GM19035 (cell line): ENCODE measurements around the gene COL13A1.

Experiments
- ATAC-seq: cut with Tn5 transposase; IDR thresholded peaks from one replicate; pipeline ENCODE4 v1.9.1; 2021; ENCODE audit not compliant: unreplicated experiment

The COL13A1 gene

DNA sequence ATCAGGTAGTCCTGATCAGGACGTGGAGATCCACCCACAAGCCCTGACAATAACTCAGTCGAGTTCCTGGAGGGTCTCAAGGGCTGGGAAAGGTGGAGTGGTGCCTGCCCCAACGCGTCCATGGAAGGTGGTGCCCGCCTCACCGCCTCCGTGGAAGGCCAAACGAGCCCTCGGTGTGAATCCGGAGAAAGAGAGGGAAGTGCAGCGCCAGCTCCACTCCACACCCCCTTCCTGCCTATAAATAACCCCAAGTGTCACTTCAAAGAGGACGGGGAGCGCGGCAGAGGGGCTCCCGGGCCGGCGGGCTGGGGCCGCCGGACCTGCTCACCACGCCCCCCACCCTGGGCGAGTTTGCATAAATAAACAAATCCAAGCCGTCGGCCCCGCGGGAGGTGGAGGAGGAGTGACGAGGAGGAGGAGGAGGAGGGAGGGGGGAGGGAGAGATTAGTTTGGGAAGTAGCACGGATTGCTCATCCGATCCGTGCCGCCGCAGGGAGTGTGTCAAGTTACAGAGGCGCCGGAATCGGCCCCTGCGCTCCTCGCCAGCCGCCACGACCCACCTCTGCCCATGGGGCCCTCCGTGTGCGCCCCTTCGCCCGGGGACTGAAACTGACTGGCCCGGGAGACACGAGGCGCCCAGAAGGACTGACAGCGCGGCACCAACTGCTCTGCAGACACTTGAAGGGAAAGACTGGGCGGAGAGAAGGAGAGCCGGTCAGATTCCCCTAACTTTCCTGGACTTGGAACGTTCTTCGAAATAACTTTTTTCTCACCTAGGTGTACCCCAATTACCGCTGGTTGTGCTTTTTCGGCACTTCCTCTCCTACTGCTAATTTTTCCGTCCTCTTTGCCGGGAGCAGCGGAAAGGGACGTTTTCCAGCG lies at the start of gene COL13A1:
TSS of gene COL13A1 (plus strand) at position 473 of the 882 bp plus-strand sequence. CDS start 518 bp downstream, outside the sequence.
- ATAC-seq = no peak

DNA sequence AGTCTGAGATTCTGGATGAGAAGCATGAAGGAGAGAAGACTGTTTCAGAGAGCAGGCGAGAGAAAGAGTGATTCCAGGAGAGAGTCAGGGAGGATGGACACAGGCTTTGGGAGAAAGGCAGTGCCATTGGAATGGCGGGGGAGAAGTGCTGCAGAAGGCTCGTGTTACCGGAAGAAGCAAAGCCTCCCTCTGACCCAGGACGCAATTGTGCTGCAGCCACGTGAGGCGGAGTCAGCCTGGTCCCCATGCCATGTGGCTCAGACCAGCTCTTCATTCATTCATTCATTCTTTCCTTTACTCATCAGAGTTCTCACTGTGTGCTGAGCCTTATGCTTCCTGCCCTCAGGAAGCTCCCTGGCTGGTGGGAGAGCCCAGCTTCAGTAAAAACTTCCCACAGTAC lies 49.2 kb upstream of the COL13A1 start:
- no peak for ATAC-seq

- ATAC-seq = no peak
These were observed 45.4 kb upstream of the COL13A1 start for GRCh38 chr10:69756279-69756678.

GRCh38 chr10:69757206-69757552 lies 44.5 kb upstream of the COL13A1 start:
- no peak for ATAC-seq

GRCh38 chr10:69757553-69758309 lies 44.0 kb upstream of the COL13A1 start:
- no peak for ATAC-seq

GRCh38 chr10:69758310-69758728 lies 43.4 kb upstream of the COL13A1 start:
- no peak for ATAC-seq

DNA sequence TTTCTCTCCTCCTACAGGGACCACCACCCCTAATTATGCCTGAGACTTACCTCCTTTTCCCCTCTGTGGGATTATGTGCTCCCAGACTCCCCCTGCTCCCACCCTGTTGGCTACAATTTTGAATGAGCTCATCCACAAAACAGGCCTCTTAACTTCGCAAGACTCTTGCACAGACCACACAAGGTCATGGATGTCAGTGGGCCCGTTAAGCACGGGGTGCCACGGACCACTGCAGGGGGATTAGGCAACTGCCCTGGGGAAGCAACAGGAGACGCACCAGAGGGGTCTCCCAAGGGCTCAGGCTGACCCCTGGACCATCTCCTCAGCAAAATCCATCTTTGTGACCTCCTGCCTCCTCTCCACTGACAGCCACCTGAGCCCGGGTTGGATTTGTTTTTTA lies 42.1 kb upstream of the COL13A1 start:
- no peak for ATAC-seq

DNA sequence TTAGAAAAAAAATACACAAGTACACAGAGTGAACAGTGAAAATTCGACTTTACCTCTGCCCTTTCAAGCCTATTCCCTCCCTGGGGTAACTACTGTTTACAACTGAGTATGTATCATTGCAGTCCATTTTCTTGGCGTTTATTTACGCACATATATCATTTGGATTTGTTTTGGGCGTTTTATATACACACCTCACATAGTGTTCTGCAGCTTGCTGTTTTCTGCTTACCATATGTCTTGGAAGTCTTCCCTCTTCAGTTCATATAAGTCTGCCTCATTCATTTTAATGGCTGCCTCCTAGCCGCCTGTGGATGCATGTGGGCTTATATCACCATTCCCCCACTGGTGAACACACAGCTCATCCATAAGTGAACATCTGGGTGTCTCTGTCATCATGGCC lies 41.6 kb upstream of the COL13A1 start:
- ATAC-seq = no peak

GRCh38 chr10:69761320-69761719 lies 40.4 kb upstream of the COL13A1 start:
- ATAC-seq = no peak

DNA sequence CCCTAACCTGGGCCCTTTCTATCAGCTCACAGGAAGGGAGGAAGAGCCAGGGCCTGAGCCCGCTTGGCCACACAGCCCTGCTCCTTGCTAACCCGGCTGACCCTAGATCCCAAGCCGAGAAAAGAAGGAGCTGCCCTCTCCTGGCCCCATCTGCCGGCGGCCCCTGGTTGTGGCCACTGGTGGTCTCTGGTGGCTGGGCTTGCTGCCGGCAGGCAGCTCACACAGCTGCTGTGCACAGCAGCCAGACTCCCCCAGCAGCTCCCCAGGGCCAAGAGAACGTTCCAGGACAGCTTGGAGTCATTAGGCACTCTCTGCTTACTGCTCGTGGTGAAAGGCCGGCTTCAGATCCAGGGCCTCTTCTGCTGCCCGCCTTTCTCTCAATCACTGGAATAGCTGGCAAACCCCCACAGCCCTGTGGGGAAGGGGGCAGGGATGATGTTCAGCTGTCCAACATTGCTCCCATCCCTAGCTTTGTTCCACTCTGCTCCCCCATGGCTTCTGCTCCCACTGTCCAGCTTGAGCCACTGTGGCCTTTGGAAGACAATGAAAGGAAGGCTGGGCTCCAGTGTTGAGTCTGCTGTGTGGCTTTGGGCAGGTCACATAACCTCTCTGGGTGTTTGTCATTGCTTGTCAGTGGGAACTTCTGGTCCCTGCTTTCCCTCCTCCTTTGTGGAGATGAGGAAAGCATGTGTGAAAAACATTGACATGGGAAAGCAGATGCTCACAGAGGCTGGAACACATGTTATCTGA lies 35.4 kb upstream of the COL13A1 start:
- no peak for ATAC-seq

GRCh38 chr10:69767793-69768192 lies 33.9 kb upstream of the COL13A1 start:
- ATAC-seq = no peak

GRCh38 chr10:69768386-69768785 lies 33.3 kb upstream of the COL13A1 start:
- no peak for ATAC-seq

DNA sequence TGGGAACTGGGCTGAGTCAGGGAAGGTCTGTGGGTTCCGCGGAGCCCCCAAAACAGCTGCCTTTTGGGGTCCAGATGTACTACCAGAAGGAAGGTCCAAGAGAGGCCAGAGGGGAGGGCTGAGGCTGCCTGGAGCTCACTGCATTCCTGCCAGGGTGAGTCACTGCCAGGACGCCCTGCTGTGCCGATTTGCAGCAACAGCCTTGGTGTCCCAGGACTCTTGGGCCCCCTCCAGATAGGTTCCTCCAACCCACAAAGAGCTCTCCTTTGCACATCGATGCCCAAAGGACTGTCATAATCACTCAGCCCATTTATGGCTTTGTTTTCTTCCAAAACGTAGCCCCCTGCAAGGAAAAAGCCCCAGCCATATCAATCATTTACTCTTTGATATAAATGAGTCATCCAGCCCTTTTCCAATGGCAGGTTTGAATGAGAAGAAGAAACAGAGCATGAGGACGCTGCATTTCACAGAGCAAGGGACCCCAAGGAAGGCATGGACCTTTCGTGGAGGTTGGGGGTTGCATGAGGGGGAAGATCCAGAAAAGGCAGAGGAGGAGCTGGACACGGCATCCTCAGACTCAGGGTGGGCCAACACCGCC lies 32.2 kb upstream of the COL13A1 start:
- no peak for ATAC-seq

- ATAC-seq = no peak
These were observed 28.6 kb upstream of the COL13A1 start for GRCh38 chr10:69772933-69773704.

DNA sequence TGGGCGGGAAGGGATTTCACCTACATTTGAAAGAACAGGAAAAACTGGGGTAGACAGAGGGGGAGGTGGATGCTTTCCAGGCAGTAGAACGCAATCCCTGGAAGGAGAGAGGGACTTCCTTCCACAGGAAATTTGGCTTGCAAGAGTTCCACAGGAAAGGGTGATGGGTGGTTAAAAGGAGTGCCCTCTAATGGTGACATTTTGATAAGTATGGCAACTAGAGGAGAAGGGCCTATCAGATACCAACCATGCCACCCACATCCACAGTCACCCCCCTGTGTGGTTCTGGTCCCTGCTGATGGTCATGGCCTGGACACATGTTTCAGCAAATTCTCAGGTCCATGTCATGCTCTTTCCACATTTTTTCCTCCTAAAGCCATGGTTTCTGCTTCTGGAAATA lies 27.1 kb upstream of the COL13A1 start:
- ATAC-seq = no peak

GRCh38 chr10:69780077-69780476 lies 21.6 kb upstream of the COL13A1 start:
- ATAC-seq = no peak

DNA sequence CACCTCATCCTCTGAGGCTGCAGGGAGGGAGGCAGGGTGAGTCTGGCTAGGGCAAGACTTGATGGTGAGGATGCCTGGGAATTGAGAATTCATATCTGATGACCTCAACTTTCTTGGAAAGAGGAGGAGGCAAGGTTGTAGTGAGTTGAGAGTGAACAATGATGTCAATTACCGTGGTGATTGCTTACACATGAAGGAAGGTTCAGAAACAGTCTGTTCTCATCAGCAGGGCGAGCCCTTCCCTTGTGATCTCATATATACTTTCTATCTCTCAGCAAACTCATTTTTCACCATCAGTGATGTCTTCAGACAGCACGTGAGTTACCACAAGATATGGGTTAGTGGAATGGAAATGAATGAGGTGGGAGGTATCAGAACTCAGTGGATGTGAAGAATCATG lies 20.1 kb upstream of the COL13A1 start:
- no peak for ATAC-seq

DNA sequence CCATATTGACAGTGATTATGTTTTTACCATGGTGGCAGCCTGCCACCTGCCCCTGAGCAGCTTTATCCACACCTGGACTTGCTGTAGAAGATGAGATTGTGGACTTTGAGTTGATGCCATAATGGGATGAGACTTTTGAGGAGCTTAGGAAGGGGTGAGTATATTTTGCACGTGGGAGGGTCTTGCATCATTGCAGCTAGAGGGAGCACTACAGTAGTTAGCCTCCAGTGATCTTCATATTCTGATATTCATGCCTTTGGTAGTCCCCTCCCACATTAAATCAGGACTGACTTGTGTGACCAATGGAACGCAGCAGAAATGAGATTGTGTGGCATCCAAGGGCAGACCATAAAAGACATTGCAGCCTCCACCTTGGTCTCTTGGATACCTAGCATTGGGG lies 18.2 kb upstream of the COL13A1 start:
- ATAC-seq = no peak

DNA sequence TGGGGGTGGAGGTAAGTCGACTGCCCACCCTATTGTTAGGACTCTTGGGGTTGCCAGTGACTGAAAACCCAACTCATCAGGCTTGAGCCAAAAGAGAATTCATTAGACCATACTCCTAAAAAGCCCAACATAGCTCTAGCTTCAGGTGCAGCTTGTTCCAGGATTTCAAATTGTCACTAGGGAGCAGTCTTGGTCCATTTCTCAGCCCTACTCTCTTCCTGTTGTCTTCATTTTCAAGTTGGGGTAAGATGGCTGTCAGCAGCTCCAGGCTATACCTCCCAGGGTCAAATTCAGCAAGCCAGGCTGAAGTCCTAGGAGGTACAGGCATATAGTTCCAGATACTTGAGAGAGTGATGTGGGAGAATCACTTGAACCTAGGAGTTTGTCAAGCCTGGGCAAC lies 14.9 kb upstream of the COL13A1 start:
- no peak for ATAC-seq

DNA sequence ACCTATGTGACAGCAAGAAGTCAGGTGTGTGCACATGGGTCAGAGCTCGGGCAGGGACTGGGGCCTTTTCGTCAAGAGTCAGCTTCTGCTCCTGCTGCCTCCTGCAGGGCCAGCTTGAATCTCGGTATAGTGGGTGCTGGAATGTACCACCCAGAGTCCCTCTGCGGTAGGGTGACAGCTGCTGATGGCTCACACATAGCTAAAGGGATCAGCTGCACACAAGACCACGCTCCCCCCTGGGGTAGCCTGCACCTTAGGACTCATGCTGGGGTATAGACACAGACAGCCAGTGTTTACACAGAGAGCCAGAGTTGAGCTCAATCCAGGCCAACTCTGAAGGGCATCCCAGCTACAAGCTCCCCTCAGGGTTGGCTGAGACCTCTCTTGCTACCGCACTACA lies 14.0 kb upstream of the COL13A1 start:
- ATAC-seq = no peak
